Melanocyte of skin (primary cell): ENCODE results near the gene CDK3. TPM values are rescaled to one million over a fixed set of nuclear protein-coding genes. Genes with fewer than 3 reads are reported as not detected.

Experiments
- total RNA-seq, 2 donors: library from RNA; depleted of rRNA; stranded (reverse); fragments of >200 nt; gene quantifications; 2 replicates each; pipeline ENCODE4 v1.2.3, GENCODE V29; 2012

CDK3 gene
- 1 to 10 TPM in 1 of 2 donors, not detected in 1; 1.4 TPM for total RNA-seq

GRCh38 chr17:76000755-76001521 lies at the start of gene CDK3:
Gene CDK3 (plus strand): TSS chr17:76000855. CDS start chr17:76001426, 571 bp downstream.

GRCh38 chr17:75978938-75979704 lies 21.5 kb upstream of the CDK3 start, which contains the start of the genes ACOX1 and TEN1:
Gene ACOX1 (minus strand): TSS chr17:75979166. CDS start chr17:75979073, 93 bp downstream.
Gene TEN1 (plus strand): TSS chr17:75979240. CDS start chr17:75986193, 6,953 bp downstream.

GRCh38 chr17:76027159-76027839 lies 26.6 kb downstream of the CDK3 start, which contains the start of gene EVPL:
Gene EVPL (minus strand): TSS chr17:76027306. CDS start chr17:76027198, 108 bp downstream.

Other genes starting within 250 kb of the CDK3 start
- 10 to 100 TPM; 48.9 to 77.9 TPM for gene GALK1, start 235.7 kb upstream of the CDK3 start, total RNA-seq
- gene UNK, start 216.0 kb upstream of the CDK3 start, total RNA-seq = 10 to 100 TPM; 27.9 to 31.6 TPM
- gene UNC13D, start 156.5 kb upstream of the CDK3 start, total RNA-seq = 1 to 10 TPM in 1 of 2 donors, under 1 TPM in 1; 1.00 to 1.4 TPM
- 10 to 100 TPM; 53.0 to 54.9 TPM for gene WBP2, start 145.5 kb upstream of the CDK3 start, total RNA-seq
- 10 to 100 TPM; 26.3 to 38.5 TPM for gene TRIM47, start 122.3 kb upstream of the CDK3 start, total RNA-seq
- gene TRIM65, start 103.9 kb upstream of the CDK3 start, total RNA-seq = 10 to 100 TPM; 17.9 to 18.6 TPM
- gene MRPL38, start 96.0 kb upstream of the CDK3 start, total RNA-seq = 10 to 100 TPM; 42.7 to 66.3 TPM
- 10 to 100 TPM; 12.0 to 12.7 TPM for gene FBF1, start 59.8 kb upstream of the CDK3 start, total RNA-seq
- gene ACOX1, start 21.7 kb upstream of the CDK3 start, total RNA-seq = 10 to 100 TPM; 44.0 to 55.3 TPM
- gene TEN1, start 21.6 kb upstream of the CDK3 start, total RNA-seq = 10 to 100 TPM; 13.3 to 16.9 TPM
- under 1 TPM in 1 of 2 donors, not detected in 1; under 0.01 TPM for gene EVPL, start 26.5 kb downstream of the CDK3 start, total RNA-seq
- gene SRP68, start 71.7 kb downstream of the CDK3 start, total RNA-seq = 10 to 100 TPM; 18.6 to 27.3 TPM
- not detected for gene GALR2, start 73.9 kb downstream of the CDK3 start, total RNA-seq
- not detected for gene ZACN, start 78.3 kb downstream of the CDK3 start, total RNA-seq
- 10 to 100 TPM; 76.9 to 93.9 TPM for gene EXOC7, start 102.9 kb downstream of the CDK3 start, total RNA-seq
- gene FOXJ1, start 140.4 kb downstream of the CDK3 start, total RNA-seq = not detected
- gene RNF157, start 239.6 kb downstream of the CDK3 start, total RNA-seq = 10 to 100 TPM in 1 of 2 donors, 1 to 10 TPM in 1; 9.0 to 21.7 TPM